B cell (primary cell): Measurements from ENCODE around the gene COG8. TPM values are rescaled to one million over a fixed set of nuclear protein-coding genes. Genes with fewer than 3 reads are reported as not detected.

Experiments
- ATAC-seq: fragments of 200-7000 bp; cut with Tn5 transposase; one replicate; pipeline ENCODE4 v1.10.0; 2021; ENCODE audit warnings: low read depth, mild to moderate bottlenecking, moderate number of reproducible peaks, moderate library complexity
- CTCF ChIA-PET: fragments of 350-600 bp; sonication (Branson Sonifier 250); formaldehyde crosslinking; loops from one replicate; lab custom pipeline; 2021; ENCODE audit warnings: antibody characterized with exemption, inconsistent platforms; lab: Charles Lee
- POLR2A ChIA-PET: fragments of 350-600 bp; sonication (Branson Sonifier 250); formaldehyde crosslinking; loops from one replicate; lab custom pipeline; 2021; ENCODE audit warnings: antibody characterized with exemption; lab: Charles Lee
- DNase-seq: peaks from one replicate; pipeline ENCODE4 v3.0.0; 2013
- H2AFZ ChIP-seq: 2 replicates; pipeline ENCODE4 v1.6.1; 2012; ENCODE audit warnings: mild to moderate bottlenecking, low read depth, low read length; ENCODE audit not compliant: insufficient read depth, poor library complexity, severe bottlenecking
- H3K27ac ChIP-seq, 2 donors: 1 replicate in 1 of 2; 2 replicates in 1 of 2; pipeline ENCODE4 v1.5.1; 2012 to 2013; ENCODE audit warnings: low read length in 2 of 2, mild to moderate bottlenecking in 2 of 2, moderate library complexity in 1 of 2
- H3K27me3 ChIP-seq, 4 experiments: fragments of 200-600 bp in 1 of 4; sonication (generic) in 1 of 4; replicated peaks in 1 of 4; 1 replicate in 2 of 4; 2 replicates in 2 of 4; pipeline versions ENCODE4 v1.6.1 to v1.7.0; 2013 to 2016; ENCODE audit warnings: low read length in 3 of 4, mild to moderate bottlenecking in 2 of 4, mixed read lengths in 1 of 4, moderate library complexity in 1 of 4; ENCODE audit not compliant: insufficient read depth in 4 of 4, control insufficient read depth in 3 of 4; ENCODE audit errors: control extremely low read depth in 1 of 4
- H3K36me3 ChIP-seq, 2 experiments: replicated peaks in 1 of 2; 1 replicate in 1 of 2; 2 replicates in 1 of 2; pipeline versions ENCODE4 v1.6.1 to v1.7.1; 2013; ENCODE audit warnings: low read length in 1 of 2; ENCODE audit not compliant: insufficient read depth in 2 of 2, control insufficient read depth in 1 of 2; ENCODE audit errors: control extremely low read depth in 1 of 2, extremely low read depth in 1 of 2
- H3K4me1 ChIP-seq, 2 donors: fragments of 200-600 bp in 1 of 2; sonication (generic) in 1 of 2; 1 replicate in 1 of 2; 2 replicates in 1 of 2; pipeline versions ENCODE4 v1.5.1 to v1.6.1; 2013 to 2017; ENCODE audit warnings: low read length in 2 of 2; ENCODE audit not compliant: control insufficient read depth in 2 of 2, insufficient read depth in 2 of 2
- H3K4me2 ChIP-seq: replicated peaks from 2 replicates; pipeline ENCODE3; 2012; ENCODE audit warnings: mild to moderate bottlenecking, low read depth, low read length; ENCODE audit not compliant: poor library complexity, severe bottlenecking
- H3K4me3 ChIP-seq, 5 experiments: fragments of 200-600 bp in 1 of 5; sonication (generic) in 1 of 5; 1 replicate in 3 of 5; 2 replicates in 2 of 5; pipeline versions ENCODE4 v1.5.1 to v1.7.0; 2011 to 2016; ENCODE audit warnings: low read length in 4 of 5, mild to moderate bottlenecking in 4 of 5, low read depth in 2 of 5, control low read depth in 1 of 5, moderate library complexity in 1 of 5; ENCODE audit not compliant: insufficient read depth in 1 of 5; ENCODE audit errors: control extremely low read depth in 1 of 5, extremely low read depth in 1 of 5
- H3K79me2 ChIP-seq: fragments of 200-600 bp; sonication (generic); one replicate; pipeline ENCODE4 v1.6.0; 2016; ENCODE audit warnings: low read length; ENCODE audit not compliant: control insufficient read depth, insufficient read depth
- H3K9ac ChIP-seq: fragments of 200-600 bp; sonication (generic); 2 replicates; pipeline ENCODE4 v1.6.1; 2017; ENCODE audit warnings: mild to moderate bottlenecking, low read length, moderate library complexity
- H3K9me3 ChIP-seq, 3 donors: one replicate each; pipeline versions ENCODE4 v1.6.1 to v1.7.1; 2013; ENCODE audit warnings: low read length in 2 of 3; ENCODE audit not compliant: control insufficient read depth in 2 of 3, insufficient read depth in 1 of 3; ENCODE audit errors: control extremely low read depth in 1 of 3
- H4K20me1 ChIP-seq: 2 replicates; pipeline ENCODE4 v1.6.0; 2012; ENCODE audit warnings: mild to moderate bottlenecking, low read length; ENCODE audit not compliant: insufficient read depth, control insufficient read depth, poor library complexity, severe bottlenecking
- H3K27ac Mint-ChIP-seq: one replicate; pipeline ENCODE4 v1.8.0; 2021; ENCODE audit warnings: mixed read lengths
- H3K27me3 Mint-ChIP-seq: one replicate; pipeline ENCODE4 v1.8.0; 2021; ENCODE audit warnings: mixed read lengths
- H3K4me1 Mint-ChIP-seq: one replicate; pipeline ENCODE4 v1.8.0; 2021; ENCODE audit warnings: mixed read lengths
- H3K4me3 Mint-ChIP-seq: one replicate; pipeline ENCODE4 v1.8.0; 2021; ENCODE audit warnings: mixed read lengths
- H3K9me3 Mint-ChIP-seq: one replicate; pipeline ENCODE4 v1.8.0; 2022; ENCODE audit warnings: mixed read lengths; ENCODE audit not compliant: insufficient read depth
- CTCF ChIP-seq: fragments of 200-600 bp; IDR thresholded peaks from one replicate; pipeline ENCODE4 v1.8.0; 2022; ENCODE audit warnings: antibody characterized with exemption, mild to moderate bottlenecking
- EZH2 ChIP-seq: IDR thresholded peaks from 2 replicates; pipeline ENCODE4 v1.6.1; 2012; ENCODE audit warnings: borderline replicate concordance, low read depth, mild to moderate bottlenecking, moderate library complexity, low read length; ENCODE audit not compliant: insufficient read depth, poor library complexity, severe bottlenecking
- WGBS: methylation state at CpG from one replicate; pipeline ENCODE4 v1.1.5; 2013; ENCODE audit warnings: missing lambda C conversion rate; ENCODE audit not compliant: insufficient coverage; 5-methylcytosine and 5-hydroxymethylcytosine counted together
- intact Hi-C: fragments of 100-400 bp; cut with micrococcal nuclease; formaldehyde crosslinking; loops from one replicate; pipeline ENCODE4 v1.10.0; 2022
- polyA plus RNA-seq: library from polyadenylated mRNA; depleted of rRNA; stranded (reverse); fragments of >200 nt; gene quantifications from 2 replicates; pipeline ENCODE4 v1.2.3, GENCODE V29; 2012
- total RNA-seq, 2 donors: library from RNA; stranded (reverse); fragments of 120-200 nt in 1 of 2; gene quantifications; 1 replicate in 1 of 2; 2 replicates in 1 of 2; pipeline versions ENCODE4 v1.2.3 to v1.2.4, GENCODE V29; 2013 to 2022

The COG8 gene
- total and polyA plus RNA-seq, 2 donors (not counting 1 experiment from before 2014, with no cell fraction given), result 34.4 to 61.6 TPM

- ChIA-PET POLR2A (no interaction called here), CTCF (no interaction called here)
- no peak overlapping the region for H3K4me2 ChIP-seq
- no peak overlapping the region for H2AFZ ChIP-seq
- H3K4me3 ChIP-seq, result no peak overlapping the region
- Mint-ChIP-seq H3K27me3 (no peaks in the 10 kb centered on the region), H3K9me3 (no peaks in the 10 kb centered on the region), H3K27ac (no peak overlapping the region), H3K4me1 (peaks cover 12% of the 10 kb centered on the region), H3K4me3 (no peak overlapping the region)
- WGBS, result 97% methylated on average over 27 of the region's 30 CpGs
- peaks cover 93% of the 10 kb centered on the region for H4K20me1 ChIP-seq
- H3K27me3 ChIP-seq, result no peaks in the 10 kb centered on the region
- H3K9ac ChIP-seq, result no peak overlapping the region
- H3K27ac ChIP-seq, result no peak overlapping the region
- TF ChIP-seq EZH2, result no peak
- TF ChIP-seq CTCF, result no peak
- DNase-seq, result no peak
- peaks cover 2 to 83% of the 10 kb centered on the region in 2 experiments for H3K36me3 ChIP-seq
- H3K9me3 ChIP-seq, result no peaks in the 10 kb centered on the region
- intact Hi-C loops, result loop anchor here (10.0 kb wide), 1 partner anchor 784 kb away; the partner anchor contains the start of gene ZFP90
- H3K4me1 ChIP-seq, result no peaks in the 10 kb centered on the region
- peaks cover 88% of the 10 kb centered on the region for H3K79me2 ChIP-seq
- ATAC-seq, result no peak
These were observed 21.0 kb downstream of the COG8 start for GRCh38 chr16:69318177-69318910.

GRCh38 chr16:69316595-69317034 is 22.7 kb downstream of the COG8 start:
- Histone ChIP-seq H2AFZ (no peak overlapping the region), H3K4me1 (peaks cover 7 to 17% of the 10 kb centered on the region in 2 donors), H3K36me3 (peaks cover 2 to 70% of the 10 kb centered on the region in 2 experiments), H3K4me2 (no peak overlapping the region), H3K4me3 (no peak overlapping the region), H3K27me3 (no peaks in the 10 kb centered on the region), H3K79me2 (peaks cover 92% of the 10 kb centered on the region), H3K27ac (no peak overlapping the region), H3K9ac (no peak overlapping the region), H3K9me3 (no peaks in the 10 kb centered on the region), H4K20me1 (peaks cover 90% of the 10 kb centered on the region)
- CTCF ChIA-PET, result no interaction called here
- WGBS, result 98% methylated on average over 17 of the region's 17 CpGs
- Mint-ChIP-seq H3K4me1 (peaks cover 17% of the 10 kb centered on the region), H3K9me3 (no peaks in the 10 kb centered on the region), H3K27ac (no peak overlapping the region), H3K4me3 (no peak overlapping the region), H3K27me3 (no peaks in the 10 kb centered on the region)
- POLR2A ChIA-PET, result no interaction called here
- DNase-seq (no peak), ATAC-seq (no peak)
- intact Hi-C loops, result loop anchor here (10.0 kb wide), 1 partner anchor 782 kb away; the partner anchor contains the start of gene ZFP90
- no peak for TF ChIP-seq CTCF
- TF ChIP-seq EZH2, result no peak
